Mucosa of descending colon (tissue), 3 donors: ENCODE results near the gene ADAMTS18. TPM values are rescaled to one million over a fixed set of nuclear protein-coding genes. Genes with fewer than 3 reads are reported as not detected.

Experiments used
- ATAC-seq: fragments of 200-7000 bp; cut with Tn5 transposase; one replicate; pipeline ENCODE4 v1.9.1; 2020; ENCODE audit warnings: mild to moderate bottlenecking, moderate library complexity
- DNase-seq, 3 donors: peaks; one replicate each; pipeline ENCODE4 v3.0.0-alpha.2; 2020
- H3K36me3 ChIP-seq: fragments of 200-600 bp; one replicate; pipeline ENCODE4 v1.8.0; 2021; ENCODE audit warnings: low read depth, mild to moderate bottlenecking
- H3K4me1 ChIP-seq: fragments of 200-600 bp; one replicate; pipeline ENCODE4 v1.8.0; 2021; ENCODE audit warnings: low read depth, mild to moderate bottlenecking
- H3K4me3 ChIP-seq: fragments of 200-600 bp; one replicate; pipeline ENCODE4 v1.8.0; 2021; ENCODE audit warnings: mild to moderate bottlenecking
- H3K9me3 ChIP-seq: fragments of 200-600 bp; one replicate; pipeline ENCODE4 v1.8.0; 2021; ENCODE audit warnings: mild to moderate bottlenecking
- CTCF ChIP-seq: fragments of 200-600 bp; IDR thresholded peaks from one replicate; pipeline ENCODE4 v1.8.0; 2022; ENCODE audit warnings: antibody characterized with exemption, mild to moderate bottlenecking
- intact Hi-C, 2 donors: fragments of 100-400 bp; cut with DNase I in 1 of 2; cut with micrococcal nuclease in 1 of 2; formaldehyde crosslinking; loops; one replicate each; pipeline versions ENCODE4 v1.11.0 to v1.11.1; 2022; cut with DNase I, micrococcal nuclease
- total RNA-seq, 3 donors: library from RNA; stranded (reverse); fragmentation: NEBNext Ultra II Directional in 2 of 3; extraction: Animal tissue kit (Norgen Biotek cat#: 25700) in 2 of 3; gene quantifications; one replicate each; pipeline versions ENCODE4 v1.2.1 to v1.2.4, GENCODE V29; 2021 to 2023
- donor health status: DM: no; HTN: no; CAD: no; lungs with moderate emphysema.
- donor health status: DM: no; HTN: no; CAD: no.
- donor health status: DM: no; HTN: yes; CAD: no.

The ADAMTS18 gene
- total RNA-seq, 3 donors from 2014 or later = 0.20 to 0.22 TPM; not detected in 1

GRCh38 chr16:77376358-77376757, 58.5 kb downstream of the ADAMTS18 start:
- intact Hi-C loops = no loop called here
- DNase-seq = no peak

GRCh38 chr16:77375396-77375795, 59.4 kb downstream of the ADAMTS18 start:
- Histone ChIP-seq H3K9me3 (no peaks in the 10 kb centered on the region), H3K4me3 (no peak overlapping the region), H3K36me3 (no peaks in the 10 kb centered on the region), H3K4me1 (no peaks in the 10 kb centered on the region)
- intact Hi-C loops = no loop called here
- no peak for DNase-seq
- no peak for TF ChIP-seq CTCF
- ATAC-seq = no peak

More at GRCh38 chr16:77376358-77376757, 58.5 kb downstream of the ADAMTS18 start:
- Histone ChIP-seq H3K9me3 (no peaks in the 10 kb centered on the region), H3K36me3 (no peaks in the 10 kb centered on the region), H3K4me1 (no peaks in the 10 kb centered on the region), H3K4me3 (no peak overlapping the region)
- no peak for ATAC-seq
- TF ChIP-seq CTCF = no peak

- Histone ChIP-seq H3K4me3 (no peak overlapping the region), H3K4me1 (no peaks in the 10 kb centered on the region), H3K9me3 (no peaks in the 10 kb centered on the region), H3K36me3 (no peaks in the 10 kb centered on the region)
- TF ChIP-seq CTCF = no peak
- ATAC-seq (no peak), DNase-seq (no peak)
- intact Hi-C loops = no loop called here
These were observed 60.5 kb downstream of the ADAMTS18 start for GRCh38 chr16:77374384-77374783.

GRCh38 chr16:77373726-77374125, 61.1 kb downstream of the ADAMTS18 start:
- intact Hi-C loops = no loop called here
- Histone ChIP-seq H3K9me3 (no peaks in the 10 kb centered on the region), H3K4me3 (no peak overlapping the region), H3K4me1 (no peaks in the 10 kb centered on the region), H3K36me3 (no peaks in the 10 kb centered on the region)
- DNase-seq (no peak), ATAC-seq (no peak)
- no peak for TF ChIP-seq CTCF

GRCh38 chr16:77364770-77365169, 70.1 kb downstream of the ADAMTS18 start:
- DNase-seq (no peak), ATAC-seq (no peak)
- Histone ChIP-seq H3K4me1 (no peaks in the 10 kb centered on the region), H3K4me3 (no peak overlapping the region), H3K9me3 (no peaks in the 10 kb centered on the region), H3K36me3 (no peaks in the 10 kb centered on the region)
- no peak for TF ChIP-seq CTCF
- intact Hi-C loops = no loop called here

GRCh38 chr16:77359065-77359502, 75.8 kb downstream of the ADAMTS18 start:
- Histone ChIP-seq H3K4me3 (no peak overlapping the region), H3K4me1 (no peaks in the 10 kb centered on the region), H3K36me3 (no peaks in the 10 kb centered on the region), H3K9me3 (no peaks in the 10 kb centered on the region)
- DNase-seq (no peak), ATAC-seq (peak; percentile 81)
- TF ChIP-seq CTCF = no peak
- intact Hi-C loops = no loop called here
